ENCODE measurements around the gene JARID2.

JARID2 gene

DNA sequence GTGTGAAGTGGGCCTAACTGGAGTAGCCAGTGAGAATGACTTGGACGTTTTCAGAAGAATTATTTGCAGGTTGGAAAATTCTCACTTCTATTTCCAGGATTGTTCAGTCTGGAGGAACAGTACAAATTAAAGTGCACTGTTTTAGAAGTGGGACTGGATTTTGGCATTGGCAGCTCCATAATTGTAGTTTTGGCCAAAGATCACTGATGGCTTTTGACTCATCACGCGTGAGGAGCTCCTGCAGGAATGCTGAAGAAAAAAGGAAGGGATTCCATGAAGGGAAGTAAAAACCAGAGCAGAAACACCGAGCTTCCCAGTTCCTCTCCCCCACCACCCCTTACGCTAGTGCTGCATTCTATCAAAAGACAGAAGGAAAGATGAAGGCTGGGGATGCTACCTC, 103.5 kb downstream of the JARID2 start:
- no peak overlapping the region for H3K27ac ChIP-seq
- no peak for DNase-seq (ENCODE audit: low read depth, low spot score)

DNA sequence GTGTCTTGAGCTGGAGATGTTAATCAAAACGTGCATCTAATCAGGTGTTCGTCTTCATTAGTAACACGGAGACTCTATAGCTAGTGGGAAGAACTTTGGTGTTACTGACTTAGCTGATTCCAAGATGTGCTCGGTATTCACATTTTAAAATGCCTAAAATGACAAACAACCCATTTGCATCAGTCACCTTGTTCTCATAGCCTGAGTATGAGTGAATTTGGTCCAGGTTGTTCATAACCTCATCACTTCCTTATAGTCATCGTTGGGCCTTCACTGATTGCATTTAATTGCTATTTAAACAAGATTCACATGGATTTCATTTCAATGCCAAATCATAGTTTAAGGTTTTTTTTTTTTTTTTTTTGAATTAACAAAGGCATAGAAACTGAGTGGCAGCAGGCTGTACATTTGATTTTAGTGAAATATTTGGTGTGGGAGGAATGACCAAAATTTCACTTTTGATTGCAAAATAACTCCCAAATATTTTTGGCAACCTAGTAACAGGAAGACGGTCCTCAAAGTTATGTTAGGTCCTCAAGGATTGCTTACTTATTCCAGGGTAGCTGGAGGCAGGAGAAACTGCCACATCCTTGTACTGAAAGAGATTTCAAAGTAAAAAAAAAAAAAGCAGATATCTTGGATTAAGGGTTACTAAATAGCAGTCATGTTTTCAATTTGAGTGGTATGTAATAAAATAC, 104.7 kb downstream of the JARID2 start:
- DNase-seq (ENCODE audit: low read depth, low spot score) = no peak
- peak overlapping the region; percentile 44 for H3K27ac ChIP-seq

DNA sequence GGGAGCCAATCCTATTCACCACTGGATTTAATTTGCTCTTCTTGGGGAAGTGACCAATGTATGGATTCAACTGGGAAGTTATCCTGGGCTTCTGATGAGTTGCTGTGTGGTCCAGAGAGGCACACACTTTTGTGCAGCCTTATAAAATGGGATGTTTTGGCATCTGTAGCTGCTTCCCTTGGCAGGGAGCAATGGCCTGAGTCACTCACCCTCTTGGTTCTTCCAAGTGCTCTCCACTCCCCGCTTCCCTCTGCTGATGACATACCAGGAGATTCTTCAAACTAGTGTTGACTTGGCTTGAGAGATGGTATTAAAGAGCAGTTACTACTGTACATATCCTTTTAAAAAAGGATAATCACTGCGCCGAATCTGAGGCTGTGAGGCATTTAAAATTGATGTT, 105.8 kb downstream of the JARID2 start:
- peak overlapping the region; percentile 44 for H3K27ac ChIP-seq
- DNase-seq (ENCODE audit: low read depth, low spot score) = no peak

DNA sequence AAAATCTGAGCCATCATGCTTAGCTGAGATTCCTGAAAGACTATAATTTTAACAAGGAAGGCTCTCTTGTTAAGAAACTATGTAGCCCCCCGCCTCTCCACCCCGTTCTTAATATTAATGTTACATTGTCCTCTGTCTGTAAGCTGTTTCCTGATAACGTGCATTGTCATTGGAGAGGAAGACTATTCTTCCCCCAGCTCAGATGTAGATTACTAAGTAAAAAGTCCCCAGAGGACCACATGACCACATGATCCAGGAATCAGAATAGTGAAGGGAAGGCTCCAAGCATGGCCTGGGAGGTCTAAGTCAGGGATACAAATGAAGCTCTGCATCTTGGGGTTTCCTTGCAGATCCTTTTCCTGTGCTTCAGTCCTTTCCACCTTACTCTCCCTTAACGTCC, 106.4 kb downstream of the JARID2 start:
- H3K27ac ChIP-seq = peak overlapping the region; percentile 44
- no peak for DNase-seq (ENCODE audit: low read depth, low spot score)

DNA sequence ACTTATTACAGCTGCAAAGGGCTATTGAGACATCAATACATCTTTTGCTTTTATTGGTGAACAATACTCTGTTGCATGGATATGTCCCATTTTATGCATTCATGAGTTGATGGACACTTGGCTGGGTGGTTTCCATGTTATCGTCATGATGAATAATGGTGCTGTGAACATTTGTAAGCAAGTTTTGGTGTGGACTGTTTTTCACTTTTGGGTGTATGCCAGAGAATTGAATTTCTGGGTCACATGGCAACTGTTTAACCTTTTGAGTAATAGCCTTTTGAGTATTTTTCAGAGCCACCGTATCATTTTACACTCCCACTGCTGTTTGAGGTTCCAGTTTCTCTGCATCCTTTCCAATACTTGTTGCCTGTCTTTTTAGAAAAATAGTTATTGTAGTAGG, 107.0 kb downstream of the JARID2 start:
- no peak overlapping the region for H3K27ac ChIP-seq
- no peak for DNase-seq (ENCODE audit: low read depth, low spot score)

DNA sequence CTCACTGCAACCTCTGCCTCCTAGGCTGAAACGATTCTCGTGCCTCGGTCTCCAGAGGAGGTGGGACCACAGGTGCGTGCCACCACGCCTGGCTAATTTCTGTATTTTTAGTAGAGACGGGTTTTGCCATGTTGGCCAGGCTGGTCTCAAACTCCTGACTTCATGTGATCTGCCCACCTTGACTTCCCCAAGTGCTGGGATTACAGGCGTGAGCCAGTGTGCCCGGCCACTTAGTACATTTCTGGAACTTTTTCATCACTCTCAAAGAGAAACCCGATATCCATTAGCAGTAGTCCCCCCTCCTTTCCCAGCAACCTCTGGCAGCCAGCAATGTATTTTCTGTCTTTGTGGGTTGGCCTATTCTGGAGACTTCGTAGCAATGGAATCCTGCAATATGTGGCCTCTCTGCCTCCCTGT, 109.8 kb downstream of the JARID2 start:
- no peak overlapping the region for H3K27ac ChIP-seq
- DNase-seq (ENCODE audit: low read depth, low spot score) = no peak

DNA sequence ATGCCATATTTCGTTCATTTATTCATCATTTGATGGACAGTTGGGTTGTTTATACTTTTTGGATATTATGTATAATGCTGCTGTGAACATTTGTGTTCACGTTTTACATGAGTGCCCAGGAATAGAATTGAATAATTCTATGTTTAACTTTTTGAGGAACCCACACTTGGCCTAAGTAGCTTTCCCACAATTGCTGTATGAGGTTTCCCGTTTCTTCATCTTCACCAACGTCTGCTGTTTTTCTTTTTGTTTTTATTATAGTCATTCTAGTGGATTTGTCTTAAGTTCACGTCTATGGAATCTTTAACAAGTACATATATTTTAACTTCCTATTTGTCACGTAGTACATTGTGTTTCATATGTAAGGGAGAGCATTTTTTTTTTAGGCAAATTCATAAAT, 110.3 kb downstream of the JARID2 start:
- DNase-seq (ENCODE audit: low read depth, low spot score) = no peak
- no peak overlapping the region for H3K27ac ChIP-seq

GRCh38 chr6:15356937-15357336, 111.1 kb downstream of the JARID2 start:
- H3K27ac ChIP-seq = no peak overlapping the region

DNA sequence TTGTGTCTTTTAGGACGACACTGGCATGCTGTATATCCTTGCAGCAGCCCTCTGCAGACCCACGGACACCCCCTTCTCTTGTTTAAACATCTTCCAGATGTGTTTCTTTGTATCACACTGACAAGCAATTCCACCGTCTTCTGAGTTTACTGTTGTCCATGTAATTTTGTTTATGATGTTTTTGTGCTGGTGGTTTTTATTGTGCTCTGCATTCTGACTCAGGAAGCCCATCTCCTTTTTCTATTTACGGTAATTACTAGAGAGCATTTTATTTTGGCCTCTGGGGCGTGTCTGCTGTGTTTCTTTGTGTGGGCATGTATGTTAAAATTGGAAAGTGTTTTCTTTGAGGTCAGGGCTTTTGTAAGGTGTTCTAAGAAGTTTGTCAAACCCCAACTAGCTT, 111.9 kb downstream of the JARID2 start:
- no peak for DNase-seq (ENCODE audit: low read depth, low spot score)
- H3K27ac ChIP-seq = no peak overlapping the region

More at GRCh38 chr6:15356937-15357336, 111.1 kb downstream of the JARID2 start:
- no peak for DNase-seq (ENCODE audit: low read depth, low spot score)

DNA sequence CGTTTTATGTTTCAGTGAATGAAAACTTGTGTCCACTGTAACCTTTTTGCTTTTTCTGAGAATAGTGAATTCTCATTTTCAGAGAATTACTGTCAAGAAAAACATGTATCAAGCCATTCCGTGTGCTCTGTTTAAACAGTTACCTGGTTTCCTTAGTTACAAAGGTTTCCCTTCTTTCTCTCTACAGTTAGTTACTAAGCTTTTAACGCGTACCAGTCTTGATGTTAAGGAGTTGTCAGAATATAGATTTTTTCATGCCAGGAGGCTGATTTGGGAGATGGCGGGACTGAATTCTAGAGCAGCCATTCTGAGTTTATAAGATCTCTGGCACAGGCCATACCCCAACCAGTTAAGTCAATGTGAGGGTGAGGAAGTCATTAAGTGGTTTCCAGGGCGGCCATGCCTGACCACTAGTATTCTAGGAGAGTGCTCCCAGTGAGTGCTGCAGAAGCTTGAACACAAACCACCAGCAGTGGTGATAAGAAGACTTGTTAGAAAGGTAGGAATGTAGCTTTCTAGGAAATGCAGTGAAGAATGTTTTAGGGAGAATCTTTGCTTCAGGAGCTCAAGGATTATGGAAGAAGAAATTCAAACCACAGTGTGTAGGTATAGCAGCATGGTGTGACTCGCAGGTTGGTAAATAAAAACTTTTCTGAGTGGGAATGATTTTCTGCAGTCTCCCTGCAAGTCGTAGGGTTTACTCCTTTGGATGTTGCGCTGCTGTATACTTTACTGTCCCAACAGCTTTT, 112.9 kb downstream of the JARID2 start:
- DNase-seq (ENCODE audit: low read depth, low spot score) = no peak
- no peak overlapping the region for H3K27ac ChIP-seq

DNA sequence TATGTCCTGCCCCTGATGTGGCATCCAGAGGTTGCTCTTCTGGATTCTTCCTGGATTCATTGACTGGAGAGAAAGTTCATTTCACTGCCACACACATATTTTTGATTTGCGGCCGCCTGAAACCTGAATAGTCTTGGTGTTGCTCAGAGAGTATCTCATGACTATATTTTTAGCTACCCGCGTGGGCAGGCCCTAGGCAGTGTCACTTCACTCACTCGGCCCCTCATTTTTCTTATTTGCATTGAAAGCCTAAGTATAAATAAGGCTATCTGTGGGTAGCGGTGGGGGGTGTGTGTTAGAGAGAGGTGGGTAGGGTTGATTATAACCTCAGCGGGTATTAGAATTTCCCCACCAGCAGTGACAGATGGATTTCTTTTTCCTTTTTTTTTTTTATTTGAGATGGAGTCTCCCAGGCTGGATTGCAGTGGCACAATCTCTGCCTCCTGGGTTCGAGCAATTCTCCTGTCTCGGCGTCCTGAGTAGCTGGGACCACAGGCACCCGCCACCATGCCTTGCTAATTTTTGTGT, 113.5 kb downstream of the JARID2 start:
- no peak overlapping the region for H3K27ac ChIP-seq
- no peak for DNase-seq (ENCODE audit: low read depth, low spot score)

- no peak for DNase-seq (ENCODE audit: low read depth, low spot score)
- no peak overlapping the region for H3K27ac ChIP-seq
Observed at GRCh38 chr6:15360300-15360699, 114.4 kb downstream of the JARID2 start.

DNA sequence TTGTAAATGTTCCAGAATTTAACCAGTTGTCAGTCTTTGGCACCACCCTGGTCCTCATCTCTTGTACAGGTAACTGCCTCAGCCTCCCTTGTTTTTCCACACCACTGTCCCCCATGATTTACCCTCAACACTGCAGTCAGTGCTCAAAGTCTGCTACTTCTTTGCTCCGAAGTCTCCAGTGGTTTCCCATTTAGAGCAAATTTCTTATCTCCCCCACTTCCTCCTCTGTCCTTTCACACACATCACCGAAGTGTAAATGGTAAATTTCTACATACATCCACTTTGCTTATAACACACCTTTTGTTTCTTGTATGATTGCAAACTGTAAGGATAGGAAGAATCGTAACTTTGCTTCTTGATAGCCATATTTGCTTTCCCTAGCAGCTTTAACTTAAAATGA, 115.3 kb downstream of the JARID2 start:
- no peak overlapping the region for H3K27ac ChIP-seq
- no peak for DNase-seq (ENCODE audit: low read depth, low spot score)

DNA sequence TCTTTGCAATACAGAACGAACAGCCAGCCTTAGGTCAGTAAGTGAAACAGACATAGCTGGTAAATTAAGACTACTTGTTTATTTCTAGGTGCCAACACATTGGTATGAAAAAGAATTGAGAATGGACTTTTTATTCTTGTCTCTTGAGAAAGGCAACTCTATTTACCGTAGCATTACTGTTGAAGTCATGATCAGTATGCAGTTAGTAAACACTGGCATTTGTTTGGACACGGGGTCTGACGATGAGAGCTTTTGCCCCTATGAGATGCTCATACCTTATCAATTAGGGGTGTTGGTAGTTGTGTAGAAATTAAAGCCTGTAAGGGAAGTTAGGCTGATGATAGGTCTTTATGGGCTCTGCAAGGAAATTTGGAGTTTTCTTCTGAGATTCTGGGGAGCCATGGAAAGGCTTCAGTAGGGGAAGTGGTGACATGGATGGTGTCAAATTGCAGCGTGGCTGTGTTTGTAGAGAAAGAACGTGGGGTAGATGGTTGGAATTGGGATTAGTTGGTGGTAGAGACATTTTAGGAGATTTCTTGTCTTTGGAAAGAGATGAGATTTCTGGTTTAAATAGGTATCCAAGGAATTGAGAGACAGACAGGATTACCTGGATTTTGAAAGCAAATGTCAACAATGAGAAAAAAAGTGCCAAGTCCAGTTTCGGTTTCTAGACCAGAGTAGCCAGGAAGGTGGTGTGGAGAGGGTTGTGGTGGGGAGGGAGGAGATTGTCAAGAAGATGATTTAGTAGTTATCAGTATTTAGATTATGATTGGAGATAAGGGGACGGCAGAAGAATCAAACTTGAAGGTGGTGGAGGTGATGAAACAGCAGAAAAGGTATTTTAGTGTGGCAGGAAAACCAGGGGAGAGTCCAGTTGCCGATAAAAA, 116.6 kb downstream of the JARID2 start:
- no peak for DNase-seq (ENCODE audit: low read depth, low spot score)
- no peak overlapping the region for H3K27ac ChIP-seq

DNA sequence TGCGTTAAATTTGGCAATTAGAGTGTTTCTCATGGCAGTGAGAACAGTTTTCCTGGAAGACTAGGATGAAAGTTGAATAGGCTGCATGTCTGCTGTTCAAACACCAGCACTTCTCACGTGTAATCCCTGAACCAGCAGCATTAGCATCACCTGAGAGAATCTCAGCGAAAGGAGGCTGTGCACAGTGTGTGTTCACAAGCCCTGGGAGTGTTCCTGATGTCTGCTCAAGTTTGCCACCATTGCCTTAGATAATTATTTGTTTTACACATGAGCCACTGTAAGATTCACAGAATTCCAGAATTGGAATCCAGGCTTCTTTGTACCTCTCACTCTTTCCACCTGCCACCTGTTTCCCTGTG, 117.3 kb downstream of the JARID2 start:
- DNase-seq (ENCODE audit: low read depth, low spot score) = no peak
- no peak overlapping the region for H3K27ac ChIP-seq

DNA sequence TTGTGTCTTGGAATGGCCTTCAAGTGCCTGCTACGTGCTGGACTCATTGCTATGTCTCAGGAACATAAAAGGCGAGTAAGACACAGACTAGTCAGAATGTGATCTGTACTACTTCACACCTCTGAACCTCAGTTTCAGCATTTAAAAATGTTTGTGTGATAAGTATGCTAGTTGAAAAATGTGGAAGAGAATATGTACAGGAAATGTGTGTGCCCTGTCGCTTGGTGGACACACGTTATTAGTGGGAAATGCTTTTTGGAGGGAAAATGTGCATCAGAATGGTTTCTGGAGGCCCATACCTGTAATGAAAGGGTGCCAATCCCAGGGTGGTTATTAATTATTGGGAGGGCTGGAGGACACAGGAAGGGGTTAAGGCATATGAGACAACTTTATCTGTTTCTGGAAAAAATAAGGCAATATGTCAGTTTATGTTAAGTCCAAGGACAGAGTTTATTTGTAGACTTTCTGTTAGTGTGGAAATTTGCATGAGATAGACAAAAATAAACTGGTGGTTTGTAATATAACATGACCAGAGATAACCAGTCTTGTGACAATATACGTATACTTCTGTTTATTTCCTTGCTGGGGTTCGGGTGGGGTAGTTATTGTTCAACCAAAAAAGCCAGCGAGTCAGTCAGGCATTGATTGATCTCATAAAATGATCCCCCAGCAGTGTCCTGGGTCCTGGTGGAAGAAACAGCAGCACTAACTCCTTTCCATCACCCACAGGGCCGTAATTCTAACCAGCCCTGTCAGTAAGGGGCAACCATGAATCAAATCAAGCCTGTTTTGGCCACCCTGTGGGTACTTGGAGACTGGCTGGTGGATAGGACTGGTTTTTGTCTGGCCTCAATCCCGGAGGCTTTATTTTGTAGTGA, 117.9 kb downstream of the JARID2 start:
- no peak for DNase-seq (ENCODE audit: low read depth, low spot score)
- peak overlapping the region; percentile 9 for H3K27ac ChIP-seq

GRCh38 chr6:15364401-15365037, 118.7 kb downstream of the JARID2 start:
- DNase-seq (ENCODE audit: low read depth, low spot score) = no peak
- H3K27ac ChIP-seq = peak overlapping the region; percentile 9

DNA sequence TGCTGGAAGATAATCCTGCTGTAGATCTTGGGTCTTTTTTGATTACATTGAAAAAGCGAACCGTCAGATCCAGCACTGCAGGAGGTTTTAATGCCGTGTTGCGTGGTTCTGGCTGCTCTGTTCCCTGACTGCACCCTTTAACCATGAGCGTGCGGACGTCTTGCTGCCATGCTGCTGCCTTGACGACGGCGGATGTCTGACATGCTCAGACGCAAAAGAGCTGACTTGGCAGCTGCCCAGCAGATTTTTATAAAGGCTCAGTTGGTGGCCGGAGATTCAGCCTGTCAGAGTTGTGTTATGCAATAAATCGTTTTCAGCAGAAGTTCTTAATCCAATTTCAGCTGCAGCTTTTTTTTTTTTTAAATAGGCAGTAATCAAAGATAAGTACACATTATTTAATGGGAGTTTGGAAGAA, 119.4 kb downstream of the JARID2 start:
- peak; percentile 41 for DNase-seq (ENCODE audit: low read depth, low spot score)
- H3K27ac ChIP-seq = peak overlapping the region; percentile 21

DNA sequence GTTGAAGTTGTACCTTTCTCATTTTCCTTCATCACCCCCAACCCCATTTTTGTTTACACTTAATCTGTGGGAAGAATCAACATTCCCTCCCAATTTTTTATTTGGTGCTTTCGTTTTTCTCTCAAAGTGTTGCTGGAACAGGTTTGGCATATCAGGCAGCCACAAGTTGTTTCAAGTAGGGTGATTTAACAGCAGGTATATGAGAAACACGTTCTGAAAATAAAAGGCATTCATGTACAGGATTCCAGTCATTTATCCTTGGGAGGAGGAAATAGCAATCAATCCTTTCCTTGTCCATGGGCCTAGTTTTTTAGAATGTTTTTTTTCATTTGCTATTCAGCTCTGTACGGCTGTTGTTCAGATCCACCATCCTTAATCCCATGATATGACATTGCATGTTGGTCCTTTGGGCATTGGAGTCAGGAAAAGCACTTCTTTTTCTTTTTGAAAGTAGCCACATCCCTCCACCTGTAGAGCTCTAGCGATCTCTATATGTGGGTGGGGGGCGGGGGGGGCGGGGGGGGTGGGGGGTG, 120.2 kb downstream of the JARID2 start:
- no peak for DNase-seq (ENCODE audit: low read depth, low spot score)
- H3K27ac ChIP-seq = peak overlapping the region; percentile 21
